Measurements from ENCODE around the gene KRT86.
"Not testable (repeated sequence)": the region's sequence is repeated elsewhere in the genome, so short reads cannot be mapped to it uniquely, and the experiment has no call there.

GRCh38 chr12:52301721-52302120 is 27.3 kb downstream of the KRT86 start:
- not testable (repeated sequence) for TF ChIP-seq EZH2phosphoT487 (IDR thresholded peaks at IDR 0.05; ENCODE audit: insufficient read depth, low read depth); EZH2 (IDR thresholded peaks at IDR 0.05; ENCODE audit: insufficient read depth, poor library complexity, severe bottlenecking)
